ENCODE measurements around the gene FAM171A1. TPM values are rescaled to one million over a fixed set of nuclear protein-coding genes. Genes with fewer than 3 reads are reported as not detected.

Gene FAM171A1
- polyA plus RNA-seq, 1 of the 3 experiments (the other 2 are of a cell fraction), result 26.3 TPM

GRCh38 chr10:15367296-15368085 is 3.6 kb downstream of the FAM171A1 start:
- Histone ChIP-seq H3K79me2 (ENCODE audit: insufficient read depth) (peaks cover 61% of the 10 kb centered on the region), H3K9ac (no peak overlapping the region), H2AFZ (ENCODE audit: low read depth) (no peak overlapping the region), H3K36me3 (replicated peaks in 1 of 2; ENCODE audit: control insufficient read depth in 1 of 2, insufficient read depth in 2 of 2, low read length in 1 of 2) (no peaks in the 10 kb centered on the region), H4K20me1 (ENCODE audit: insufficient read depth) (no peaks in the 10 kb centered on the region), H3K4me1 (ENCODE audit: control insufficient read depth in 1 of 2, insufficient read depth in 2 of 2, low read depth in 1 of 2, low read length in 1 of 2) (peaks cover 0 to 6% of the 10 kb centered on the region in 2 experiments; a peak in 3 of 4 replicates), H3K9me2 (no peaks in the 10 kb centered on the region), H3K9me3 (no peaks in the 10 kb centered on the region), H3F3A (replicated peaks; ENCODE audit: insufficient read depth) (no peaks in the 10 kb centered on the region), H3K27ac (ENCODE audit: low read depth in 2 of 2, low read length in 1 of 2) (no peak overlapping the region), H3K27me3 (ENCODE audit: insufficient read depth) (no peaks in the 10 kb centered on the region), H3K4me2 (no peak overlapping the region), H3K4me3 (ENCODE audit: low read depth in 2 of 2, low read length in 1 of 2) (no peak overlapping the region)
- ChIA-PET CTCF (interaction anchor here (2.1 to 6.5 kb wide), 2 partner anchors 107 to 158 kb away, joined by 5 to 45 read pairs; no protein-coding TSS in a partner anchor), POLR2A (no interaction called here)
- 94% methylated on average over 8 of the region's 8 CpGs for WGBS (ENCODE audit: low lambda C conversion rate)
- DNase-seq, result no peak
- TF ChIP-seq MAX (IDR thresholded peaks at IDR 0.05; ENCODE audit: low read depth) (no peak), YY1 (IDR thresholded peaks at IDR 0.05; ENCODE audit: low read depth) (no peak), ELF1 (IDR thresholded peaks at IDR 0.05) (no peak), TAF1 (IDR thresholded peaks at IDR 0.05; ENCODE audit: borderline replicate concordance, low read depth, low read length) (no peak), FOXJ3 (CRISPR knock-in tag; IDR thresholded peaks at IDR 0.05) (no peak), RXRA (IDR thresholded peaks at IDR 0.05; ENCODE audit: borderline replicate concordance, low read depth) (no peak)

- H3K4me3 ChIP-seq (ENCODE audit: low read depth in 2 of 2, low read length in 1 of 2), result no peak overlapping the region
- H3K9ac ChIP-seq, result no peak overlapping the region
- peaks cover 75% of the 10 kb centered on the region for H3K79me2 ChIP-seq (ENCODE audit: insufficient read depth)
- H2AFZ ChIP-seq (ENCODE audit: low read depth), result no peak overlapping the region
- peaks cover 0 to 4% of the 10 kb centered on the region in 2 experiments; a peak in 3 of 4 replicates for H3K4me1 ChIP-seq (ENCODE audit: control insufficient read depth in 1 of 2, insufficient read depth in 2 of 2, low read depth in 1 of 2, low read length in 1 of 2)
- ChIA-PET POLR2A (no interaction called here), CTCF (interaction anchor here (1.1 to 1.3 kb wide), 3 partner anchors 104 to 156 kb away, joined by 3 to 4 read pairs (median 4); no protein-coding TSS in a partner anchor)
- DNase-seq, result no peak
- H3K36me3 ChIP-seq (replicated peaks in 1 of 2; ENCODE audit: control insufficient read depth in 1 of 2, insufficient read depth in 2 of 2, low read length in 1 of 2), result no peaks in the 10 kb centered on the region
- no peaks in the 10 kb centered on the region for H3K9me3 ChIP-seq
- no peaks in the 10 kb centered on the region for H3F3A ChIP-seq (replicated peaks; ENCODE audit: insufficient read depth)
- no peak overlapping the region for H3K27ac ChIP-seq (ENCODE audit: low read depth in 2 of 2, low read length in 1 of 2)
- no peak for TF ChIP-seq FOSL2 (IDR thresholded peaks at IDR 0.05; ENCODE audit: borderline replicate concordance, low read depth)
- TF ChIP-seq PBX3 (IDR thresholded peaks at IDR 0.05), result no peak
- no peak for TF ChIP-seq MEF2A (IDR thresholded peaks at IDR 0.05; ENCODE audit: borderline replicate concordance, low read depth)
- TF ChIP-seq FOXJ3 (CRISPR knock-in tag; IDR thresholded peaks at IDR 0.05), result no peak
- no peak for TF ChIP-seq TCF12 (IDR thresholded peaks at IDR 0.05)
- TF ChIP-seq IRF3 (IDR thresholded peaks at IDR 0.05; ENCODE audit: low read depth, low read length), result no peak
- TF ChIP-seq CHD2 (IDR thresholded peaks at IDR 0.05; ENCODE audit: low read length, partially characterized antibody), result no peak
- TF ChIP-seq USF2 (IDR thresholded peaks at IDR 0.05; ENCODE audit: borderline replicate concordance, low read depth, low read length), result no peak
- no peak for TF ChIP-seq CTCF (IDR thresholded peaks at IDR 0.05)
- TF ChIP-seq GATA2 (CRISPR knock-in tag; IDR thresholded peaks at IDR 0.05), result no peak
- no peak for TF ChIP-seq ELF1 (IDR thresholded peaks at IDR 0.05)
- no peak for TF ChIP-seq YY1 (IDR thresholded peaks at IDR 0.05; ENCODE audit: low read depth)
- TF ChIP-seq RCOR1 (IDR thresholded peaks at IDR 0.05; ENCODE audit: low read length), result no peak
- TF ChIP-seq JUND (IDR thresholded peaks at IDR 0.05), result no peak
- no peaks in the 10 kb centered on the region for H3K27me3 ChIP-seq (ENCODE audit: insufficient read depth)
- no peaks in the 10 kb centered on the region for H4K20me1 ChIP-seq (ENCODE audit: insufficient read depth)
- WGBS (ENCODE audit: low lambda C conversion rate), result 95% methylated on average over 1 of the region's 1 CpG
- no peaks in the 10 kb centered on the region for H3K9me2 ChIP-seq
- no peak overlapping the region for H3K4me2 ChIP-seq
Observed at GRCh38 chr10:15365692-15366091, 5.4 kb downstream of the FAM171A1 start.
